Islet of Langerhans (tissue), 1 donor: ENCODE data around the gene TEX19.
"Not testable (repeated sequence)": the region's sequence is repeated elsewhere in the genome, so short reads cannot be mapped to it uniquely, and the experiment has no call there.

Experiments
- FAIRE-seq: peaks from one replicate; lab custom pipeline; 2011; peaks lifted over from hg19 to GRCh38; lab: Jason Lieb, UNC

TEX19 gene

GRCh38 chr17:82377294-82377693 lies 18.2 kb downstream of the TEX19 start:
- FAIRE-seq, result not testable (repeated sequence)

DNA sequence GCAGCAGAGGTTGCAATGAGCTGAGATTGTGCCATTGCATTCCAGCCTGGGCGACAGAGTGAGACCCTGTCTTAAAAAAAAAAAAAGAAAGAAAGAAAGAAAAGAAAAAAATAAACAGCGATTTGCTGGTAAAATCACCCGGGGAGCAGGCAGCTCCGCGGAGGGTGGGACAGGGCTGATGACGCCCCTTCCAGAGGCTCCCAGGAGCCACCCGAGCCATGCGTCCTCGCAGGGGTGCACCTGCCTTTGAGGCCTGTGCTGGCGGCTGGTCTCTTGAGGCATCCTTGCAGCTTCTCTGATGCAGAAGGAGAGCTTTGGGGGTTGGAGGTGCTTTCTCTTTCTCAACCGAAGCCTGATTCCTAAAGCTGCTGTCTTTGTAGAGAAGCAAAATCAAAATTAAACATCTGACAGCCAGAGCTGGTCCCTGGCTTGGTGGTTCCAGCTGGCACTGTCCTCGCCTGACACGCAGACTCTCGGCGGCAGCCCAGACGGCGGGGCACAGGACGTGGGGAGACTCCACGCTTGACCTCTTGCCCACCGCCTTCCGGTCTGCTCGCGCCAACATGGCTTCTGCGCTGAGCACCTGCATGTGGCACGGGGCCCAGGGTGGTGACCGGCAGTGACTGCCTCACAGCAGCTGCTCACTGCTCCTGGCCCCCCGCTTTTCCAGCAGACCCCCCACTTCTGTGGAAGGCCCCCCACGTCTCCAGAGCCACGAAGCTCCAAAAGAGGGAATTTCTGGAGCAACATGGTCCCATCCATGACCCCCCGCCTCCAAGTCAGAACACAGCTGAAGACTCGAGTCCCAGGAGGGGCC lies 19.1 kb downstream of the TEX19 start:
- no peak for FAIRE-seq

DNA sequence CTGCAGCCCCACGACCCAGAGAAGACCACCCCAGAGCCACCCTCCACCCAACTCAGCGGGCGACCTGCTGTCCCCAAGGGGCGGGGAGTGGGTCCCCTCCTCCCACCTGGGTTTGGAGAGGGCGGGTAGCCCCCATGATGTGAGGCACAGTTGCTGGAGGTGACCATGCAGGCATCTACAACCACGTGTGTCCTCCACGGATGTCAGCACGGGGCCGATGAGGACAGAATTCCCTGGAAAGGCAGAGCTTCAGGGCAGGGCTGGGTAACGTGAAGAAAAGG lies 19.6 kb downstream of the TEX19 start:
- no peak for FAIRE-seq

DNA sequence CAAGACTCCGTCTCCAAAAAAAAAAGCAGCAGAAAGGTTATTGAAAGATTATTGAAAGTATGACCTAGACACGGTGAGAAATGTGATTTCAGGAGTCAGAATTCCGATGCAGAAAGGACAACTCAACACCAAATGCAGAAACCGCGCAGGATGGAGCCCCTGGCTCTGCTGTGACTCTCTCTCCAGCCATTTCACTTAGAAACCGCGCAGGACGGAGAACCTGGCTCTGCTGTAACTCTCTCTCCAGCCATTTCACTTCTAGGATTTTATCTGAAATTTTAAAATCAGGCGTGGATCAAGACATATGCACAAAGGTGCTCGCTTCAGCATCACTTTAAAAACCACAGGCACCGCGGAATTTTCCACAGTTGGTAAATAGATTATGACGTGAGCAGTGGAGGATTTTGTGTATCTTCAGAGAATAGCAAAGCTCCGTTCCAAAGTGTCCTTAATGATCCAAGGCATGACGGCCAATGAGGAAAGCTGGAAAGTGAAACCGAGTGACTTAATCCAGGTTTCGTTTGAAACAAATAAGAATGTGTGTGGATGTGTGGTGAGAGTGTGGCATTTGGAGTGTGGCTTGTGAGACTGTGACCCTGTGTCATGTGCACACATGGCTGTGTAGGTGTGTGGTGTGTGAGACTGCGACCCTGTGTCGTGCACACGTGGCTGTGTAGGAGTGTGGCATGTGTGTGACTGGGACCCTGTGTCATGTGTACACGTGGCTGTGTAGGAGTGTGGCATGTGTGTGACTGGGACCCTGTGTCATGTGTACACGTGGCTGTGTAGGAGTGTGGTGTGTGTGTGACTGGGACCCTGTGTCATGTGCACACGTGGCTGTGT lies 22.0 kb downstream of the TEX19 start:
- no peak for FAIRE-seq

DNA sequence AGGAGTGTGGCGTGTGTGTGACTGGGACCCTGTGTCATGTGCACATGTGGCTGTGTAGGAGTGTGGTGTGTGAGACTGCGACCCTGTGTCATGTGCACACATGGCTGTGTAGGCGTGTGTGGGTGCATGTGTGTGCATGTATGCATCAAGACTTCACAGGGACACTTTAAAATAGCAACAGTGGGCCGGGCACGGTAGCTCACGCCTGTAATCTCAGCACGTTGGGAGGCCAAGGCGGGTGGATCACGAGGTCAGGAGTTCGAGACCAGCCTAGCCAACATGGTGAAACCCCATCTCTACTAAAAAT lies 22.6 kb downstream of the TEX19 start:
- not testable (repeated sequence) for FAIRE-seq

DNA sequence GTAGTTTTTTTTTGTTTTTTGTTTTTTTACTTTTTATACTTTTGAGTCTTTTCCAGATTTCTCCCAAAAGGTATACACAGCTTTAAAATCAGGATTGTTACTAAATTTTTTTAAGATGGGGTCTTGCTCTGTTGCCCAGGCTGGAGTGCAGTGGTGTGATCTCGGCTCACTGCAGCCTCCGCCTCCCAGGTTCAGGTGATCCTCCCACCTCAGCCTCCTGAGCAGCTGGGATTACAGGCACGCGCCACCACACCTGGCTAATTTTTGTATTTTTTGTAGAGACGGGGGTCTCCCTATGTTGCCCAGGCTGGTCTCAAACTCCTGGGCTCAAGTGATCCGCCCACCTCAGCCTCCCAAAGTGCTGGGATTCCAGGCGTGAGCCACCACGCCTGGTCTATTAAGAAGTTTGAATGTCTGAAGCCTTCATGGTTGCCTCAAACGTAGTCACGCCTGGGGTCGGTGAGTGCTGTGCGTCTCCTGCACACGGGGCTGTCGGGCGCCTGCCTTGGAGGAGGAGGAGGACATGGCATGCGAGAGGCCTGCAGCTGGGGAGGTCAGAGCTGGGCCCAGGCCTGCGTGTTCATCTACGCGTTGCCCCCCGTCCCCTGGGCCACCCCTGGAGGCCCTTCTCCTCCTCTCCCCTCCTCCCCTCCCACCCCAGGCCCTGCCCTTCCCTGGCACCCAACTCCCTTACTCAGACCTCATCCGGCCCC lies 23.3 kb downstream of the TEX19 start:
- FAIRE-seq, result not testable (repeated sequence)

- FAIRE-seq, result no peak
Observed at GRCh38 chr17:82382933-82383255, 23.8 kb downstream of the TEX19 start.

DNA sequence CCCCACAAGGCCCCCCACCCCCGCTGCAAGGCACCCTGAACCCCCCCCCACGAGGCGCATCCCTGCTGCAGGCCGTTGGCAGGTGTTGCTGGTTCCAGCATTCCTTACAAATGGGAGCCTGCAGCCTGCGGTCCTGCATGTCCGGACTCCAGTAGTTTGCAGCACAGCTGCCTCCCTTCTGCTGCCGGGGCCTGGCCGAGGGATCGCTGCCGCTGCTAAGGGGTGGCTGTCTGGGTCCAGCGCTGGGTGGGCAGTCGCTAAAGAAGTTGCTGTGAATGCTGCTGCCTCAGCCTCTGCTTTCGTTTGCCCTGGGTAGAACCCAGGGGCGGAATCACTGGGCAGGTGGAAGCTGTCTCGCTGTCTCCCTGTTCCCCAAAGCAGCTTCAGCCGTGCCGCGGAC lies 24.4 kb downstream of the TEX19 start:
- no peak for FAIRE-seq

- no peak for FAIRE-seq
Observed at GRCh38 chr17:82384051-82384729, 25.1 kb downstream of the TEX19 start.

GRCh38 chr17:82384730-82385481 lies 25.9 kb downstream of the TEX19 start:
- FAIRE-seq, result no peak

GRCh38 chr17:82385559-82386254 lies 26.7 kb downstream of the TEX19 start:
- no peak for FAIRE-seq

- no peak for FAIRE-seq
Observed at GRCh38 chr17:82386255-82386831, 27.3 kb downstream of the TEX19 start.

GRCh38 chr17:82386881-82387704 lies 28.0 kb downstream of the TEX19 start:
- no peak for FAIRE-seq

GRCh38 chr17:82387705-82388106 lies 28.7 kb downstream of the TEX19 start:
- no peak for FAIRE-seq

GRCh38 chr17:82388223-82388921 lies 29.3 kb downstream of the TEX19 start:
- no peak for FAIRE-seq

DNA sequence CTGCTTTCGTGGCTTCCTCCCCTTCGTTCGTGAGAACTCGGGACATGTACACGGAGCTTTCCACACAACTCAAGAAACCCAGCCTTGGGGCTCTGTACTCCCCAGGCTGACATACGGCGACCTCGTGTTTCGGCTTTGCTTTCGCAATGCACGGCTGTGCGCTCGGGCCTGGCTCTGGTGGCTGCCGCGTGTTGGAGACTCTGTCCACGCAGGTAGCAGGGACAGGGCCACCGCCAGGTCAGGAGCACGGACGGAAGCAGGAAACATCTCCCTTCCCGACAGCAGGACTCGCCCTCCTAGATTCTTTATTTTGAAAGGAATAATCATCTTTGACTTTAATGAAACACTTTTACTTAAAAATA lies 29.9 kb downstream of the TEX19 start:
- no peak for FAIRE-seq

DNA sequence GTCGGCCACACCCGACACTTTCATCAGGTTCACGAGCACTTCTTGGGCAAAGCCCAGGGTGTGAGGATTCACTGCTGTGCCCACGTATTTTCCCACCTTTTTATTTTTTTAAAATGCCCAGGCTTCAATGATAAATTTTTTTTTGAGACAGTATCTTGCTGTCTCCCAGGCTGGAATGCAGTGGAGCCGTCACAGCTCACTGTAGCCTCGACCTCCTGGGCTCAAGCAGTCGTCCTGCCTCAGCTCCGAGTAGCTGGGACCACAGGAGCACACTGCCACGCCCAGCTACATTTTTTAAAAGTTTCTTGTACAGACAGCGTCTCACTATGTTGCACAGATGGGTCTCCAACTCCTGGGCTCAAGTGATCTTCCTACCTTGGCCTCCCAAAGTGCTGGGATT lies 30.3 kb downstream of the TEX19 start:
- FAIRE-seq, result no peak

GRCh38 chr17:82390015-82390859 lies 31.2 kb downstream of the TEX19 start:
- FAIRE-seq, result no peak
